ENCODE data around the gene SLC6A11.

Gene SLC6A11

GRCh38 chr3:10845001-10845761, 29.2 kb downstream of the SLC6A11 start:
- no peak overlapping the region for H3K27ac ChIP-seq (ENCODE audit: low read length)
- no peaks in the 10 kb centered on the region for H3K36me3 ChIP-seq (ENCODE audit: control insufficient read depth in 1 of 2, insufficient read depth in 2 of 2, low read length in 2 of 2)
- no peak overlapping the region for H3K4me3 ChIP-seq (ENCODE audit: low read depth in 1 of 2, low read length in 2 of 2)
- no peaks in the 10 kb centered on the region for H3K9me3 ChIP-seq (ENCODE audit: control insufficient read depth in 1 of 2, low read length in 2 of 2)
- no peaks in the 10 kb centered on the region for H3K4me1 ChIP-seq (ENCODE audit: control insufficient read depth in 1 of 2, insufficient read depth in 2 of 2, low read length in 2 of 2)
- H3K27me3 ChIP-seq (ENCODE audit: low read depth, low read length) = no peaks in the 10 kb centered on the region

DNA sequence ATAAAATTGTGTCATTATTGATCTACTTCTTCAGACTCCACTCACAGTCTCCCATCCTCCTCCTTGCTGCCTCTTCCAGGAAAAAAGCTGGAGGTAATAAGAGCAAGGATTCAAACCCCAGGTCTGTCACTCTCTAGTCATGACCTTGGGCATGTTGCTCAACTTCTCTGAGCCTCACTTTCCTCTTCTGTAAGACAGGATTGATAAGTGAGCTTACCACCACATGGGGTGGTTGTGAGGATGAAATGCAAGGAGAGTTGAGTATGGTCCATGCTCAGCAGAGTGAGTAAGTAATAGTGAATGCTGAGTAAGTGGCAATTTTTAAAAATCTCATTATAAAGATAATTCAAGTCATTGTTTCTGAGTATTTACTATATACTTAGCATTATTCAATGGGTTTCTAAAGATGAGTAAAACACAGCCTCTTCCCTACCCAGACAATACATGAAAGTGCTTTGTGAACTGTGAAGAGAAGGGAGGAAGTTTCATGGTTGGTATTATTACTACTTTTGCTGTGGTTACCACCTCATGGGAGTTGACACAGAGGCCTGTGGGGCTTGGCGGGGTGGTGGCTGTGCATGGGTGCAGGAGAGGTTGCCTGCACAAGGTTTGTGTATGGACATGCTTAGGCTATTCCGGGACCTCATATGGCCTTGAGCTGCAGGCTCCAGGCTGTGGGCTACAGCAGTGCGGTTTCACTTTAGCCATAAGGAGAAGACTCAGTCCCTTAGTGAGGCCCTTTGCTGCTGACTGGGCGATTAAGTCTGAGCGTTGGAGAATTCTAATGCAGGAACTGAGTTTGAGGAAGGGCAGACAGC, 30.0 kb downstream of the SLC6A11 start:
- Histone ChIP-seq H3K4me1 (ENCODE audit: control insufficient read depth in 1 of 2, insufficient read depth in 2 of 2, low read length in 2 of 2) (no peaks in the 10 kb centered on the region), H3K36me3 (ENCODE audit: control insufficient read depth in 1 of 2, insufficient read depth in 2 of 2, low read length in 2 of 2) (no peaks in the 10 kb centered on the region), H3K27me3 (ENCODE audit: low read depth, low read length) (no peaks in the 10 kb centered on the region), H3K4me3 (ENCODE audit: low read depth in 1 of 2, low read length in 2 of 2) (no peak overlapping the region), H3K9me3 (ENCODE audit: control insufficient read depth in 1 of 2, low read length in 2 of 2) (no peaks in the 10 kb centered on the region), H3K27ac (ENCODE audit: low read length) (no peak overlapping the region)

GRCh38 chr3:10846657-10846975, 30.6 kb downstream of the SLC6A11 start:
- Histone ChIP-seq H3K27ac (ENCODE audit: low read length) (no peak overlapping the region), H3K27me3 (ENCODE audit: low read depth, low read length) (no peaks in the 10 kb centered on the region), H3K36me3 (ENCODE audit: control insufficient read depth in 1 of 2, insufficient read depth in 2 of 2, low read length in 2 of 2) (no peaks in the 10 kb centered on the region), H3K4me1 (ENCODE audit: control insufficient read depth in 1 of 2, insufficient read depth in 2 of 2, low read length in 2 of 2) (no peaks in the 10 kb centered on the region), H3K4me3 (ENCODE audit: low read depth in 1 of 2, low read length in 2 of 2) (no peak overlapping the region), H3K9me3 (ENCODE audit: control insufficient read depth in 1 of 2, low read length in 2 of 2) (no peaks in the 10 kb centered on the region)

DNA sequence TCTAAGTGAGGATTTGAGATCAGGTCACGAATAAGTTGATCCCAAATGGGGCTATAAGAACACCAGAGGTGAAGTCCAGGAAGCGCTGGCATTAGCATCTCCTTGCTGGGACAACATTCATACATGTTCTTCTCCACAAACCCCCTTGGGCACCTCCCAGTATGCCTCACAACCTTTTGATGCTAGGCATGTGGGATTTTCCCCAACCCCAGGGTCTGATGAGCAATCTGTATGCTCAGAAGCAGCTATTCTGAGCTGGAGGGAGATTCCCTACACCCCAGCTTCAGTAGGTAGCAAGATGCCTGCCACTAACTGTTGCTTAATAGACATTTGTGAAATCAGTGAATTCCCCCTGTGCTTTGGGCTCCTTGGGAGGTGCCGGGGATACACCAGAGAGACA, 32.2 kb downstream of the SLC6A11 start:
- no peak overlapping the region for H3K4me3 ChIP-seq (ENCODE audit: low read depth in 1 of 2, low read length in 2 of 2)
- H3K4me1 ChIP-seq (ENCODE audit: control insufficient read depth in 1 of 2, insufficient read depth in 2 of 2, low read length in 2 of 2) = no peaks in the 10 kb centered on the region
- H3K27me3 ChIP-seq (ENCODE audit: low read depth, low read length) = no peaks in the 10 kb centered on the region
- H3K27ac ChIP-seq (ENCODE audit: low read length) = no peak overlapping the region
- H3K36me3 ChIP-seq (ENCODE audit: control insufficient read depth in 1 of 2, insufficient read depth in 2 of 2, low read length in 2 of 2) = no peaks in the 10 kb centered on the region
- H3K9me3 ChIP-seq (ENCODE audit: control insufficient read depth in 1 of 2, low read length in 2 of 2) = no peaks in the 10 kb centered on the region

GRCh38 chr3:10852066-10852808, 36.2 kb downstream of the SLC6A11 start:
- no peaks in the 10 kb centered on the region for H3K4me1 ChIP-seq (ENCODE audit: control insufficient read depth in 1 of 2, insufficient read depth in 2 of 2, low read length in 2 of 2)
- H3K4me3 ChIP-seq (ENCODE audit: low read depth in 1 of 2, low read length in 2 of 2) = no peak overlapping the region
- no peak overlapping the region for H3K27ac ChIP-seq (ENCODE audit: low read length)
- H3K36me3 ChIP-seq (ENCODE audit: control insufficient read depth in 1 of 2, insufficient read depth in 2 of 2, low read length in 2 of 2) = no peaks in the 10 kb centered on the region
- no peaks in the 10 kb centered on the region for H3K27me3 ChIP-seq (ENCODE audit: low read depth, low read length)
- H3K9me3 ChIP-seq (ENCODE audit: control insufficient read depth in 1 of 2, low read length in 2 of 2) = no peaks in the 10 kb centered on the region

DNA sequence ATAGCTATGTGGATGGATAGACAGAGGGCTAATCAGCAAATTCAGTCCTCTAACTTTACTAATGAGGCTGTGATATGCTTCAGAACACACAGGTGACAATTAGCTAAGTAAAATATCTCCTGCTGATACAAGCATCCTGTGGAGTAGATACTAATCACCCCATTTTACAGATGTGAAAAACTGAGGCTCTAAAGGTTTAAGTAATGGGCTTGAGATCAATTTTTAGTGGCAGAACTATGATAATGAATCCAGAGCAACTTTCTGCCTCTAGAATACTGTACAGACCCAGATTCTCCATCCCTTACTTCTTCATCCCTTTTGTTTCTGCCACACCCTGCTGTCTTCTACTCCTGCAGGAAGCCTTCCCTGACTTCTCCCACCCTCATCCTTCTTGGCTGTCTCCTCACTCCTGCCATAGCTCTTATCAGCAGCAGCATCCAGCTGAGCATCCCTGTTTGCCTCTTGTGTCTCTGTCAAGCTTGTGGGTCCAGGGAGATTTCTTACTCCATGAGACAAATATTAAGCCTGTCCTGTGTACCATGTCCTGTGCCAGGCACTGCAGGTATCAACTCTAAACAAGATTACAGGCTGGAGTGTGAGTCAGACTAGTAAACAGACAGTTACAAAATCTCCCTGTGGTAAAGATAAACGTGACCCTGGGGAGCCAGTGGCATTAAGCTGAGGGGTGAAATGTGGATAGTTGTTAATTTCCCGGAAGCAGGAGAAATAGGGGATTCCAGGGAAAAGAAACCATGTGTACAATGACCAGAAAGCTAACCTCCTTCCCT, 39.2 kb downstream of the SLC6A11 start:
- H3K4me1 ChIP-seq (ENCODE audit: control insufficient read depth in 1 of 2, insufficient read depth in 2 of 2, low read length in 2 of 2) = no peaks in the 10 kb centered on the region
- H3K27me3 ChIP-seq (ENCODE audit: low read depth, low read length) = no peaks in the 10 kb centered on the region
- H3K9me3 ChIP-seq (ENCODE audit: control insufficient read depth in 1 of 2, low read length in 2 of 2) = no peaks in the 10 kb centered on the region
- no peaks in the 10 kb centered on the region for H3K36me3 ChIP-seq (ENCODE audit: control insufficient read depth in 1 of 2, insufficient read depth in 2 of 2, low read length in 2 of 2)
- no peak overlapping the region for H3K27ac ChIP-seq (ENCODE audit: low read length)
- H3K4me3 ChIP-seq (ENCODE audit: low read depth in 1 of 2, low read length in 2 of 2) = no peak overlapping the region

DNA sequence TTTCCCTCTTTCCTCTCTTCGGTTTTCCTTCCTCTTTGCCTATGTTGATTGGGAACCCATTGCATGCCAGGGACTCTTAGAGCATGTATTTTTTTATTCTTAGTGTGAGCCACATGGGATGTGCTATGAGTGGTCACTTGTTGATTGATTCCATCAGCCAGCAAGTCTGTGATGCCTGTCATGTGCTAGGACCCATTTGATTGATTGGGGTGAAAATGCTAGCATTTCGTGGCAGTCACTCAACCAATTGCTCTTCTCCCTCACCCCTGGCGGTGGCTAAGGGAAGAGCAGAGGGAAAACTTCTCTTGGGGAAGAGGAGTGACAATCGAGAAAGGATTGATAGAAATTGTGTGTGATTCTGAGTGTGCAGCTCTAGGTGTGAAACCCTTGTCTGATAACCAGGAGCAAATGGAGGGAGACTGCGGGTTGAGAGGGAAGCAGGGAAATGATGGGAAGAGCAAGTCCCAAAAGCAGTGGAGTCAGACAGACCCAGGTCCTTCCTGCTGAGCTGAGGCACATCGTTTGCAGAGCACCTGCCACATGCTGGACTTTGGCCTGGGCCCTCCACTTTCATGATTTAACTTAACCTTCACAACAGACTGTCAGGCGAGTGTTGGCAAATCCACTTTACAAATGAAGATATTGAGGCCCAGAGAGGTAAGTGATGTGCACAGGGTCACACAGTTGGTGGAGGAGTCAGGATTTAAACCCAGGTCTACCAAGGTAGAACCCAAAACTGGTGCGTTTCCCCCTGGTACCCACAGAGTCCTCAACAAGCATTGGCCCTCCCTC, 40.0 kb downstream of the SLC6A11 start:
- no peaks in the 10 kb centered on the region for H3K4me1 ChIP-seq (ENCODE audit: control insufficient read depth in 1 of 2, insufficient read depth in 2 of 2, low read length in 2 of 2)
- H3K9me3 ChIP-seq (ENCODE audit: control insufficient read depth in 1 of 2, low read length in 2 of 2) = no peaks in the 10 kb centered on the region
- no peak overlapping the region for H3K27ac ChIP-seq (ENCODE audit: low read length)
- no peak overlapping the region for H3K4me3 ChIP-seq (ENCODE audit: low read depth in 1 of 2, low read length in 2 of 2)
- no peaks in the 10 kb centered on the region for H3K36me3 ChIP-seq (ENCODE audit: control insufficient read depth in 1 of 2, insufficient read depth in 2 of 2, low read length in 2 of 2)
- no peaks in the 10 kb centered on the region for H3K27me3 ChIP-seq (ENCODE audit: low read depth, low read length)

DNA sequence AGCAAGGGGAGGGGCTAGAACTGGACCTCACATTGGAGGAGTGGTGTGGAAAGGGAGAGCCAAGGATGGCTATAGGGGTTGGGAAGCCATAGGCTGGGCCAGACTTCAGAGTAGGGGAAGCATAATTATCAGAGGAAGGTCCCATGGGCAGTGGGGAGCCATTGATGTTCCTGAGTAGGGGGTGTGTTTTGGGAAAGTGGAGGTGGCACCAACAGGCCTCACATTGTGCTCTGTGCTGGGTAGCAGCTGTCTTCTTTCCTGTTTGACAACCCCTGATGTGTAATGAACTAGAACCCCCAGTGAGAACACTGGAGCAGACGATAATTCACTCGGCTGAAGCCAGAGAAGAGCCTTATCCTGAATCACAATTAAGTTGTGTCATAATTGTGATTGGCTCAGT, 41.2 kb downstream of the SLC6A11 start:
- no peak overlapping the region for H3K4me3 ChIP-seq (ENCODE audit: low read depth in 1 of 2, low read length in 2 of 2)
- H3K27ac ChIP-seq (ENCODE audit: low read length) = no peak overlapping the region
- no peaks in the 10 kb centered on the region for H3K4me1 ChIP-seq (ENCODE audit: control insufficient read depth in 1 of 2, insufficient read depth in 2 of 2, low read length in 2 of 2)
- H3K9me3 ChIP-seq (ENCODE audit: control insufficient read depth in 1 of 2, low read length in 2 of 2) = no peaks in the 10 kb centered on the region
- no peaks in the 10 kb centered on the region for H3K27me3 ChIP-seq (ENCODE audit: low read depth, low read length)
- H3K36me3 ChIP-seq (ENCODE audit: control insufficient read depth in 1 of 2, insufficient read depth in 2 of 2, low read length in 2 of 2) = no peaks in the 10 kb centered on the region

DNA sequence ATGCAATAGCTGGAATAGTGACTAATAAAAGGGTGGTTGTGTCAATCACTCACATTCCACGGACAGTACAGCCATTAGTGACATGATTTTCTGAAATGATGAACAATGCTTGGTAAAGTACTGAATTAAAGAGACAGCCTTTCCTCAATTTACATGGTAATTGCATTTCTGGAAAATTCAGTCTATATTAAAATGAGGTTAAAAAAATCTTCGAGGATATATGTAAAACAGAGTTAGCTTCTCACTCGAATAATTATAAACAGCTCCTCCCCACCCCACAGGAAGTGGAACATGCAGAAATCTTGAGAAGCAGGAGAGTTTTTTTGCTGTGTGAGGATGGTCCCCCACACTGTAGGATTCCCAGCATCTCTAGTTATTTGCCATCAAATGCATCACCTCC, 42.1 kb downstream of the SLC6A11 start:
- H3K4me1 ChIP-seq (ENCODE audit: control insufficient read depth in 1 of 2, insufficient read depth in 2 of 2, low read length in 2 of 2) = no peaks in the 10 kb centered on the region
- no peaks in the 10 kb centered on the region for H3K9me3 ChIP-seq (ENCODE audit: control insufficient read depth in 1 of 2, low read length in 2 of 2)
- H3K27ac ChIP-seq (ENCODE audit: low read length) = no peak overlapping the region
- H3K4me3 ChIP-seq (ENCODE audit: low read depth in 1 of 2, low read length in 2 of 2) = no peak overlapping the region
- no peaks in the 10 kb centered on the region for H3K27me3 ChIP-seq (ENCODE audit: low read depth, low read length)
- H3K36me3 ChIP-seq (ENCODE audit: control insufficient read depth in 1 of 2, insufficient read depth in 2 of 2, low read length in 2 of 2) = no peaks in the 10 kb centered on the region

DNA sequence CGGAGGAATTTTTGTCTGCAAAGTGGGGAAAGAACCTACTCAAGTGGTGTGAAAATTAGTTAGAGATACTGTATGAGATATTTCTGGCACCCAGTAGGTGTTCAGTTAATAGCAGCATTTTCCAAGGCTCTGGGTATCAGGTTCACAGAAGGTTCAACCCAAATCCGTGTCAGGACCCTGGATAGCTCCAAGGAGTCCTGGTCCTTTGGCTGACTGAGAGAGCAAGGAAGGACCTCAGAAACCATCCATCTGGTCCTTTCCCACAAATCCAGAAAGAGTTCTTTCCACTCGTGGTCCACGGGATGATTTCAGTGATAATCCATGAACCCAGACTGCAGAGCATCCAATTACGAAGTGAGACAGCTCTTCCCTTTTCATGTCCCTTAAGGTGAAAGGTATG, 51.4 kb downstream of the SLC6A11 start:
- H3K9me3 ChIP-seq (ENCODE audit: control insufficient read depth in 1 of 2, low read length in 2 of 2) = no peaks in the 10 kb centered on the region
- no peak overlapping the region for H3K27ac ChIP-seq (ENCODE audit: low read length)
- no peaks in the 10 kb centered on the region for H3K36me3 ChIP-seq (ENCODE audit: control insufficient read depth in 1 of 2, insufficient read depth in 2 of 2, low read length in 2 of 2)
- no peak overlapping the region for H3K4me3 ChIP-seq (ENCODE audit: low read depth in 1 of 2, low read length in 2 of 2)
- H3K27me3 ChIP-seq (ENCODE audit: low read depth, low read length) = no peaks in the 10 kb centered on the region
- H3K4me1 ChIP-seq (ENCODE audit: control insufficient read depth in 1 of 2, insufficient read depth in 2 of 2, low read length in 2 of 2) = no peaks in the 10 kb centered on the region

All from muscle layer of duodenum (tissue), 2 donors.